Measurements from ENCODE around the gene NR3C2. TPM values are rescaled to one million over a fixed set of nuclear protein-coding genes. Genes with fewer than 3 reads are reported as not detected.

Gene NR3C2
- polyA plus RNA-seq, 2 donors, result 0.57 to 0.67 TPM

DNA sequence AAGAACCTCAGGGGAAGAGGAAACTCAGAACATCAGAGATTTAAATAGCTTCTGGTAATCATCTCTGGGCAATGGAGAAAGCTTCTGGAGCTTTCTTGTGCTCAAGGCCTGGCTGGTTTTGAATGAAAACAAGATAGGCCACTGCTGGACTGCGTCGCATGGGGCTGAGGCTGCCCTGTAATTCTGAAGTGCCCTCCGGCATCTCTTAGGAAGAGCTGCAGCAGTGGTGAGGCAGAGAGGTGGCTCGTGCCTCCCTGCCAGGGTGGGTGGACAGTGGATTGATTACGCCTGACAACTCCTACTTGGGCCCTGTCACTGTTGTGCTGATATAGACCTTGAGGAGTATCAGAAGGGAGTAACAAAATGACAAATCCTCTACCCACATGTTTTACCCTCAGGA, 279.7 kb downstream of the NR3C2 start:
- Histone ChIP-seq H3K4me1 (ENCODE audit: control insufficient read depth in 2 of 2, insufficient read depth in 2 of 2, low read length in 1 of 2) (peaks cover 0 to 2% of the 10 kb centered on the region in 2 donors), H3K9me3 (ENCODE audit: control insufficient read depth in 2 of 2, insufficient read depth in 1 of 2, low read depth in 1 of 2, low read length in 1 of 2) (no peaks in the 10 kb centered on the region), H3K27me3 (ENCODE audit: control insufficient read depth in 1 of 2, insufficient read depth in 2 of 2, low read length in 2 of 2) (no peaks in the 10 kb centered on the region), H3K27ac (ENCODE audit: low read depth in 2 of 2, low read length in 1 of 2) (peak overlapping the region in 1 of 2 donors; percentile 11), H3K36me3 (ENCODE audit: control insufficient read depth in 2 of 2, insufficient read depth in 2 of 2, low read length in 1 of 2) (no peaks in the 10 kb centered on the region), H3K4me3 (ENCODE audit: low read depth in 1 of 2, low read length in 2 of 2) (no peak overlapping the region)
- 84 to 88% methylated on average over 5 of the region's 5 CpGs for WGBS, 2 donors

DNA sequence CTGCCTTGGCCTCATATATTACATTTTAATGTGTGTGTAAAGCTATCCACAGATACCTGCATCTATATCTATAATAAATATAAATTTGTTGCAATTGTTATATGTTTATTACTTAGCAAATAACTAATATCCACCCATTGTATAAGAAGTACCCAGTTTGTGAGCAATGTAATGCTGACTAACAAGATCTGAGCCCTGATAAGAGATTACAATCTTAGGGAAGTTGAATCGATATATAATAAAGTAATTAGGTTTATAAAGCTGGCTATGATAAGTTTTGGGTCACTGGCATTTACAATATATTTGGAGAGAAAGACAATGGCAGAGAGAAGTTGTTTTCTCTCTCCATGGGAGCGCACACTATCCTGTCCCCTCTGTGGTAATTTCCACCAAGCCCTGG, 280.6 kb downstream of the NR3C2 start:
- Histone ChIP-seq H3K36me3 (ENCODE audit: control insufficient read depth in 2 of 2, insufficient read depth in 2 of 2, low read length in 1 of 2) (no peaks in the 10 kb centered on the region), H3K9me3 (ENCODE audit: control insufficient read depth in 2 of 2, insufficient read depth in 1 of 2, low read depth in 1 of 2, low read length in 1 of 2) (no peaks in the 10 kb centered on the region), H3K27me3 (ENCODE audit: control insufficient read depth in 1 of 2, insufficient read depth in 2 of 2, low read length in 2 of 2) (no peaks in the 10 kb centered on the region), H3K4me3 (ENCODE audit: low read depth in 1 of 2, low read length in 2 of 2) (no peak overlapping the region), H3K27ac (ENCODE audit: low read depth in 2 of 2, low read length in 1 of 2) (no peak overlapping the region), H3K4me1 (ENCODE audit: control insufficient read depth in 2 of 2, insufficient read depth in 2 of 2, low read length in 1 of 2) (peaks cover 0 to 2% of the 10 kb centered on the region in 2 donors)
- 91 to 96% methylated on average over 2 of the region's 2 CpGs for WGBS, 2 donors

DNA sequence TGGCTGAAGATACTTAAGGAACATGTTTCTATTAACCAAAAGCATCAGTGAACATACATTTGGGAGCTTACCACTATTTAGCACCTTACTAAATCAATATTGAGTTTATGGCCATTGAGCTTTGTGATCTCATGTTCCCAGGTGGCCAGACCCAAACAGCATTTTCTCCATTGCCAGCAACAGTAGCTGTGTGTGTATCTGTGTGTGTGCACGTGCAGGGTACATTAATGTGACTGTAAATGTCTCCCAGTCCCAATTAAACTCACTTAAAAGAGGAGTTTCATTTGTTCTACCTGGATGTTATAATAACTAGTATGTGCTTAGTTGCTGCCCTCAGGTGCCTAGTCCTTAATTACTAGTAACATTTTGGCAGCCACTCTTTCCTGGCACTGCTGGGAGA, 282.4 kb downstream of the NR3C2 start:
- no peaks in the 10 kb centered on the region for H3K9me3 ChIP-seq (ENCODE audit: control insufficient read depth in 2 of 2, insufficient read depth in 1 of 2, low read depth in 1 of 2, low read length in 1 of 2)
- 57 to 58% methylated on average over 1 of the region's 1 CpG for WGBS, 2 donors
- no peak overlapping the region for H3K4me3 ChIP-seq (ENCODE audit: low read depth in 1 of 2, low read length in 2 of 2)
- H3K27ac ChIP-seq (ENCODE audit: low read depth in 2 of 2, low read length in 1 of 2), result no peak overlapping the region
- no peaks in the 10 kb centered on the region for H3K4me1 ChIP-seq (ENCODE audit: control insufficient read depth in 2 of 2, insufficient read depth in 2 of 2, low read length in 1 of 2)
- H3K36me3 ChIP-seq (ENCODE audit: control insufficient read depth in 2 of 2, insufficient read depth in 2 of 2, low read length in 1 of 2), result no peaks in the 10 kb centered on the region
- no peaks in the 10 kb centered on the region for H3K27me3 ChIP-seq (ENCODE audit: control insufficient read depth in 1 of 2, insufficient read depth in 2 of 2, low read length in 2 of 2)

DNA sequence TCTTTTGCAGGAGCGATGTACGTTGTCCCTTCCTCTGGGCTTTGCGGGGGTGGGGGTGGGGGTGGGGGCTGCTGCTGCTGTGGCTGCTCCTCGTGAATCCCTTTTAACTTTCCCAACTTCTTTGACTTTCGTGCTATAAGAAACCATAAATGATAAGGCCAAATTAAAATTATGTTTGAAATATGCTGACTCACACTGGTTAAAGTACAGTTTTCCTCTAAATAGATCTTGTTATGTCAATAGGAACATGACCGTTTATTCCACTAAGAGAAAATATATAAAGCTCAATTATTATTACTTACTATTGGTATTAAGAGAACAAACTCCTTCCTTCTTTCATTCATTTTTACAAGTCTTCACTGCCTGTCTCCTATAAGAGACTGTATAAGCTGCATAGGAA, 287.4 kb downstream of the NR3C2 start:
- no peaks in the 10 kb centered on the region for H3K9me3 ChIP-seq (ENCODE audit: control insufficient read depth in 2 of 2, insufficient read depth in 1 of 2, low read depth in 1 of 2, low read length in 1 of 2)
- no peaks in the 10 kb centered on the region for H3K4me1 ChIP-seq (ENCODE audit: control insufficient read depth in 2 of 2, insufficient read depth in 2 of 2, low read length in 1 of 2)
- no peak overlapping the region for H3K4me3 ChIP-seq (ENCODE audit: low read depth in 1 of 2, low read length in 2 of 2)
- WGBS, 2 donors, result 73 to 89% methylated on average over 6 of the region's 6 CpGs
- H3K27ac ChIP-seq (ENCODE audit: low read depth in 2 of 2, low read length in 1 of 2), result no peak overlapping the region
- no peaks in the 10 kb centered on the region for H3K27me3 ChIP-seq (ENCODE audit: control insufficient read depth in 1 of 2, insufficient read depth in 2 of 2, low read length in 2 of 2)
- H3K36me3 ChIP-seq (ENCODE audit: control insufficient read depth in 2 of 2, insufficient read depth in 2 of 2, low read length in 1 of 2), result no peaks in the 10 kb centered on the region

DNA sequence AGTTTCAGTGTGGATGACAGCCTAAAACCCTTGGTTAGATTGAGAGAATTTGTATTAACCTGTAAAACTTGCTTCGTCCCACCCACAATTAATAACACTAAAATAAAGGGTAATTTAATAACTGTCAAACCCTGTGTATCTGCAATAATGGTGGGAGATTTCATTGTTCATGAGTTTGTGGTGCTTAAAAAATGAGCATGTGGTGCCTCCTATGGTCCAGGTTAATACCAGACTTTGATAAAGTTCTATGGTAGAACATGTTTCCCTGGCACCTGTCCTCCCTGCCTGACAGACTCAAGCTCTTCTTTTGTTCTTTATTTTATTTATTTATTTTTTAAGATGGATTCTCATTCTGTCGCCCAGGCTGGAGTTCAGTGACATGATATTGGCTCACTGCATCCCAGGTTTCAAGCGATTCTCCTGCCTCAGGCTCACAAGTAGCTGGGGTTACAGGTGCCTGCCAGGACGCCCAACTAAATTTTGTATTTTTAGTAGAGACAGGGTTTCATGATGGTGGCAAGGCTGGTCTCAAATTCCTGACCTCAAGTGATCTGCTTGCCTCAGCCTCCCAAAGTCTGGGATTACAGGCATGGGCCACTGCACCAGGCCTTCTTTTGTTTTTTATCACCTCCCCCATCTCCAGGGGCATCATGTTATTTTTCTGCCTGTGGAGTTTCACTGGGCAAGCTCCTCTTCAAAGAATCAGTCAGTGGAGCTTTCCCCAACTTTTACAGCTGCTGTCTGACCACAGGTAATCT, 289.2 kb downstream of the NR3C2 start:
- 91 to 95% methylated on average over 4 of the region's 4 CpGs for WGBS, 2 donors
- H3K4me1 ChIP-seq (ENCODE audit: control insufficient read depth in 2 of 2, insufficient read depth in 2 of 2, low read length in 1 of 2), result no peaks in the 10 kb centered on the region
- H3K36me3 ChIP-seq (ENCODE audit: control insufficient read depth in 2 of 2, insufficient read depth in 2 of 2, low read length in 1 of 2), result no peaks in the 10 kb centered on the region
- no peak overlapping the region for H3K4me3 ChIP-seq (ENCODE audit: low read depth in 1 of 2, low read length in 2 of 2)
- no peaks in the 10 kb centered on the region for H3K9me3 ChIP-seq (ENCODE audit: control insufficient read depth in 2 of 2, insufficient read depth in 1 of 2, low read depth in 1 of 2, low read length in 1 of 2)
- no peaks in the 10 kb centered on the region for H3K27me3 ChIP-seq (ENCODE audit: control insufficient read depth in 1 of 2, insufficient read depth in 2 of 2, low read length in 2 of 2)
- no peak overlapping the region for H3K27ac ChIP-seq (ENCODE audit: low read depth in 2 of 2, low read length in 1 of 2)

DNA sequence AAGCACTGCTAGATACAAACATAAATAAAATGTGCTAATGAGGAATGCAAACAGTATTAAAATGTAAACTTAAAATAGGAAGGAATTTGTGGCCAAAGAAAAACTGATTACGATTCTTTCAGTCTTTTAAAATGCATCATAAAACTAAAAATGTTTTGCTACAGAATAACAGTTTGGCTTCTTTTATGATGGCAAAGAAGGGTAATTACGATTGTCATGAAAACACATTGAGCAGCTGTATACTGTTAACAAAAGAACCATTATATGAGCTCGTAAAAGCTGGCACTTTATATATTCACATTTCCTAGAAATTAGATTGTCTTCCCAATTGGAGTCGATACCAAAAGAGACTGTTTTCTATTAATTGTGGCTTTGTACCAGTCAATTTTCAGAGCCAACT, 290.4 kb downstream of the NR3C2 start:
- no peaks in the 10 kb centered on the region for H3K36me3 ChIP-seq (ENCODE audit: control insufficient read depth in 2 of 2, insufficient read depth in 2 of 2, low read length in 1 of 2)
- H3K4me3 ChIP-seq (ENCODE audit: low read depth in 1 of 2, low read length in 2 of 2), result no peak overlapping the region
- H3K9me3 ChIP-seq (ENCODE audit: control insufficient read depth in 2 of 2, insufficient read depth in 1 of 2, low read depth in 1 of 2, low read length in 1 of 2), result no peaks in the 10 kb centered on the region
- no peak overlapping the region for H3K27ac ChIP-seq (ENCODE audit: low read depth in 2 of 2, low read length in 1 of 2)
- H3K4me1 ChIP-seq (ENCODE audit: control insufficient read depth in 2 of 2, insufficient read depth in 2 of 2, low read length in 1 of 2), result no peaks in the 10 kb centered on the region
- no peaks in the 10 kb centered on the region for H3K27me3 ChIP-seq (ENCODE audit: control insufficient read depth in 1 of 2, insufficient read depth in 2 of 2, low read length in 2 of 2)
- whole genome bisulfite sequencing, 2 donors, result 75 to 81% methylated on average over 4 of the region's 4 CpGs

DNA sequence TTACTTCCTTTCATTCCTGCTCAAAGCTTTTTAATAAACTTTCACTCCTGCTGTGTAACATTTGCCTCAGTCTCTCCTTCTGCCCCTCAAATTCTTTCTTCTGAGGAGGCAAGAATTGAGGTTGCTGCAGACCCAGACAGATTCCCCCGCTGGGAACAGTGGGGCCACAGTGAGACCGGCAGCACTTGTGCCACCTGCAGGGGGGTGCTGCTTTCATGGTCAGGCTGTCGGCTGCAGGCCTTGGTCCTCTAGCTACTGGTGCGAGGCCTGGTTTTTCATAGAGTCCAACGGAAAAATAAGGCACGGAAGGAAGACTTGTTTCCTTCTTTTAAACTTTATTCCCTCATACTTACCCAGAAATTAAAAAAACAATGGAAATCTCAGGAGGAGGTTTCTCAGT, 296.7 kb downstream of the NR3C2 start:
- H3K27me3 ChIP-seq (ENCODE audit: control insufficient read depth in 1 of 2, insufficient read depth in 2 of 2, low read length in 2 of 2), result no peaks in the 10 kb centered on the region
- H3K36me3 ChIP-seq (ENCODE audit: control insufficient read depth in 2 of 2, insufficient read depth in 2 of 2, low read length in 1 of 2), result peaks cover 0 to 6% of the 10 kb centered on the region in 2 donors
- H3K4me1 ChIP-seq (ENCODE audit: control insufficient read depth in 2 of 2, insufficient read depth in 2 of 2, low read length in 1 of 2), result no peaks in the 10 kb centered on the region
- H3K4me3 ChIP-seq (ENCODE audit: low read depth in 1 of 2, low read length in 2 of 2), result no peak overlapping the region
- no peaks in the 10 kb centered on the region for H3K9me3 ChIP-seq (ENCODE audit: control insufficient read depth in 2 of 2, insufficient read depth in 1 of 2, low read depth in 1 of 2, low read length in 1 of 2)
- 90 to 93% methylated on average over 6 of the region's 6 CpGs for WGBS, 2 donors
- no peak overlapping the region for H3K27ac ChIP-seq (ENCODE audit: low read depth in 2 of 2, low read length in 1 of 2)

DNA sequence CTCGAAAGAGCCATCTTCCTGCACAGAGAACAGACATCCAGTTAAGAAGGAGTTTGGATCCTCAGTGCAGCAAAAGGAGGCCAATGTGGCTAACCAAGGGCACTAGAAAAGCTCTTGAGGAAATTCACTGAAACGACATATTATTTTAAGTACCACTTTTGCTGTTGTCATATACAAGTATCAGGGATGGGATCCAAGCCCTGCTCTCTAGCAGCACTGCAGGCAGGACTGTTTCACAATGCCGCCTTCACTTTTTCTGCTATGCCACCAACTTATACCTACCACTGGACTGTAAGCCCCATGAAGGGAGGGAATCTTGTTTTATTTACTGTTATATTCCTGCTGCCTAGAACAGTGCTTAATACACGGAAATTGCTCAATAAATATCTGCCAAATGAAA, 299.0 kb downstream of the NR3C2 start:
- H3K9me3 ChIP-seq (ENCODE audit: control insufficient read depth in 2 of 2, insufficient read depth in 1 of 2, low read depth in 1 of 2, low read length in 1 of 2), result no peaks in the 10 kb centered on the region
- WGBS, 2 donors, result 83% methylated on average over 4 of the region's 4 CpGs
- H3K36me3 ChIP-seq (ENCODE audit: control insufficient read depth in 2 of 2, insufficient read depth in 2 of 2, low read length in 1 of 2), result peaks cover 0 to 6% of the 10 kb centered on the region in 2 donors
- H3K4me1 ChIP-seq (ENCODE audit: control insufficient read depth in 2 of 2, insufficient read depth in 2 of 2, low read length in 1 of 2), result no peaks in the 10 kb centered on the region
- no peak overlapping the region for H3K27ac ChIP-seq (ENCODE audit: low read depth in 2 of 2, low read length in 1 of 2)
- no peak overlapping the region for H3K4me3 ChIP-seq (ENCODE audit: low read depth in 1 of 2, low read length in 2 of 2)
- H3K27me3 ChIP-seq (ENCODE audit: control insufficient read depth in 1 of 2, insufficient read depth in 2 of 2, low read length in 2 of 2), result no peaks in the 10 kb centered on the region

DNA sequence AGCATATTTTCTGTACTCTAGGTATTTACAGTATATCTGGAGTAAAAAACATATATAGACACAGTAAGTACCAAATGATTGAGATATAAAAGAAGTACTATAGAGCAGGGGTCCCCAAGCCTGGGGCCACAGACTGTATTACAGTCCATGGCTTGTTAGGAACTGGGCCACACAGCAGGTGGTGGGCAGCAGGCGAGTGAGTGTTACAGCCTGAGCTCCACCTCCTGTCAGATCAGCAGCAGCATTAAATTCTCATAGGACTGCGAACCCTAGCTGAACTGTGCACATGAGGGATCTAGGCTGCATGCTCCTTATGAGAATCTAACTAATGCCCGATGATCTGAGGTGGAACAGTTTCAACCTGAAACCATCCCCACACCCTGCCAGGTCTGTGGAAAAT, 300.7 kb downstream of the NR3C2 start:
- no peaks in the 10 kb centered on the region for H3K27me3 ChIP-seq (ENCODE audit: control insufficient read depth in 1 of 2, insufficient read depth in 2 of 2, low read length in 2 of 2)
- WGBS, 2 donors, result 82 to 87% methylated on average over 3 of the region's 3 CpGs
- H3K27ac ChIP-seq (ENCODE audit: low read depth in 2 of 2, low read length in 1 of 2), result no peak overlapping the region
- H3K36me3 ChIP-seq (ENCODE audit: control insufficient read depth in 2 of 2, insufficient read depth in 2 of 2, low read length in 1 of 2), result peaks cover 0 to 5% of the 10 kb centered on the region in 2 donors
- no peaks in the 10 kb centered on the region for H3K4me1 ChIP-seq (ENCODE audit: control insufficient read depth in 2 of 2, insufficient read depth in 2 of 2, low read length in 1 of 2)
- H3K4me3 ChIP-seq (ENCODE audit: low read depth in 1 of 2, low read length in 2 of 2), result no peak overlapping the region
- no peaks in the 10 kb centered on the region for H3K9me3 ChIP-seq (ENCODE audit: control insufficient read depth in 2 of 2, insufficient read depth in 1 of 2, low read depth in 1 of 2, low read length in 1 of 2)

DNA sequence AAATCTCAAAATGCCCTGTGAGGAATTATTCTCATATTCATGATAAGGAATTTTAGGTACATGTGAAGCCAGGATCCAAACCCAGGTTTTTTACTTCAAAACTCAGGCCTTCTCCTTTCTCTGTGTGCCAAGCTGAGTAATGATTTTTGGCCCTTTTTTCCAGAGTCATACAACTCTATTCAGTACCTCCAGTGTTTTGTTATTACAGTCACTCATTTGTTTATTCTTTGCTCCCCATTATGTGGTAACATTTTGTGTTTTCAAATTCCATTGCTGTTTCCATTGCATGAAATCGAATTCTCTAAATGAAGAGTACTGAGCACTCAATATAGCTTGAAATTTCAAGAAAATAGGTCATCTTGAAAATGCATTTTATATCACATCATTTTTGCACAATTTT, 315.4 kb downstream of the NR3C2 start:
- H3K9me3 ChIP-seq (ENCODE audit: control insufficient read depth in 2 of 2, insufficient read depth in 1 of 2, low read depth in 1 of 2, low read length in 1 of 2), result no peaks in the 10 kb centered on the region
- WGBS, 2 donors, result 79 to 83% methylated on average over 1 of the region's 1 CpG
- H3K27ac ChIP-seq (ENCODE audit: low read depth in 2 of 2, low read length in 1 of 2), result no peak overlapping the region
- peaks cover 0 to 3% of the 10 kb centered on the region in 2 donors for H3K36me3 ChIP-seq (ENCODE audit: control insufficient read depth in 2 of 2, insufficient read depth in 2 of 2, low read length in 1 of 2)
- no peak overlapping the region for H3K4me3 ChIP-seq (ENCODE audit: low read depth in 1 of 2, low read length in 2 of 2)
- no peaks in the 10 kb centered on the region for H3K4me1 ChIP-seq (ENCODE audit: control insufficient read depth in 2 of 2, insufficient read depth in 2 of 2, low read length in 1 of 2)
- no peaks in the 10 kb centered on the region for H3K27me3 ChIP-seq (ENCODE audit: control insufficient read depth in 1 of 2, insufficient read depth in 2 of 2, low read length in 2 of 2)
